Bronchial epithelial cell (primary cell): Measurements from ENCODE around the gene CPSF4L. TPM values are rescaled to one million over a fixed set of nuclear protein-coding genes. Genes with fewer than 3 reads are reported as not detected.
A peak's percentile ranks its signal among the peaks of the same experiment; 100 is the strongest.

ENCODE experiments used
- DNase-seq: peaks from one replicate; pipeline ENCODE4 v3.0.0-alpha.2; 2010; ENCODE audit warnings: low read depth
- FAIRE-seq: peaks from 2 replicates; lab custom pipeline; 2011; peaks lifted over from hg19 to GRCh38; lab: Jason Lieb, UNC
- H3K27me3 ChIP-seq: 2 replicates; pipeline ENCODE4 v1.5.1; 2011; ENCODE audit warnings: low read length; ENCODE audit not compliant: control insufficient read depth, insufficient read depth
- H3K36me3 ChIP-seq: 2 replicates; pipeline ENCODE4 v1.5.1; 2011; ENCODE audit warnings: low read length; ENCODE audit not compliant: control insufficient read depth, insufficient read depth
- H3K4me3 ChIP-seq: 2 replicates; pipeline ENCODE4 v1.5.1; 2011; ENCODE audit warnings: mild to moderate bottlenecking, low read depth, low read length, control low read depth
- CTCF ChIP-seq: IDR thresholded peaks from 2 replicates; pipeline ENCODE4 v1.5.1; 2011; ENCODE audit warnings: mild to moderate bottlenecking, moderate library complexity, low read length, control low read depth, inconsistent platforms; ENCODE audit not compliant: insufficient read depth, severe bottlenecking
- total RNA-seq: library from RNA; depleted of rRNA; stranded (reverse); fragments of >200 nt; gene quantifications from 2 replicates; pipeline ENCODE4 v1.2.1, GENCODE V29; 2014

CPSF4L gene
- total RNA-seq, 1 donor from 2014 or later = not detected

GRCh38 chr17:73240561-73240960, 21.1 kb downstream of the CPSF4L start:
- peak; percentile 28 for DNase-seq
- FAIRE-seq = no peak
- H3K36me3 ChIP-seq = peaks cover 7% of the 10 kb centered on the region
- no peak for TF ChIP-seq CTCF
- no peak overlapping the region for H3K4me3 ChIP-seq
- no peaks in the 10 kb centered on the region for H3K27me3 ChIP-seq

- no peak for FAIRE-seq
- no peak overlapping the region for H3K4me3 ChIP-seq
- no peak for DNase-seq
- H3K27me3 ChIP-seq = no peaks in the 10 kb centered on the region
- peaks cover 6% of the 10 kb centered on the region for H3K36me3 ChIP-seq
- no peak for TF ChIP-seq CTCF
These were observed 24.0 kb downstream of the CPSF4L start for GRCh38 chr17:73237714-73238113.

- Histone ChIP-seq H3K4me3 (no peak overlapping the region), H3K27me3 (no peaks in the 10 kb centered on the region), H3K36me3 (peaks cover 6% of the 10 kb centered on the region)
- no peak for FAIRE-seq
- no peak for TF ChIP-seq CTCF
- DNase-seq = no peak
These were observed 26.9 kb downstream of the CPSF4L start for GRCh38 chr17:73234736-73235135.

GRCh38 chr17:73232587-73233373, 28.9 kb downstream of the CPSF4L start:
- Histone ChIP-seq H3K27me3 (no peaks in the 10 kb centered on the region), H3K4me3 (peak overlapping the region; percentile 90), H3K36me3 (peaks cover 6% of the 10 kb centered on the region)
- FAIRE-seq (no peak), DNase-seq (peak; percentile 51)
- TF ChIP-seq CTCF = no peak

- H3K27me3 ChIP-seq = no peaks in the 10 kb centered on the region
- peak; percentile 16 for TF ChIP-seq CTCF
- FAIRE-seq (no peak), DNase-seq (peak; percentile 82)
- H3K4me3 ChIP-seq = peak overlapping the region; percentile 90
- H3K36me3 ChIP-seq = peaks cover 3% of the 10 kb centered on the region
These were observed 29.7 kb downstream of the CPSF4L start for GRCh38 chr17:73231841-73232586.
